Colon (tissue), 2 donors: Measurements from ENCODE around the gene C6orf89.

Experiments
- FAIRE-seq: peaks from 2 replicates; lab custom pipeline; 2012; peaks lifted over from hg19 to GRCh38; lab: Jason Lieb, UNC
- donor health status: control.
- donor health status: control.

The C6orf89 gene

GRCh38 chr6:36885461-36886401, at the start of gene C6orf89:
Gene C6orf89 (plus strand): TSS chr6:36885952. CDS start chr6:36899445, 13,493 bp downstream.
- no peak for FAIRE-seq

- FAIRE-seq, result no peak
These were observed 49.4 kb upstream of the C6orf89 start for GRCh38 chr6:36836111-36837021.

GRCh38 chr6:36837022-36837339, 48.8 kb upstream of the C6orf89 start:
- no peak for FAIRE-seq

GRCh38 chr6:36837686-36838085, 48.1 kb upstream of the C6orf89 start:
- no peak for FAIRE-seq

GRCh38 chr6:36838896-36839748, 46.6 kb upstream of the C6orf89 start, which contains the start of gene CPNE5:
Gene CPNE5 (minus strand): TSS chr6:36839444. CDS start chr6:36839377, 67 bp downstream.
- FAIRE-seq, result no peak

- no peak for FAIRE-seq
These were observed 45.9 kb upstream of the C6orf89 start for GRCh38 chr6:36839749-36840431.

- FAIRE-seq, result no peak
These were observed 45.0 kb upstream of the C6orf89 start for GRCh38 chr6:36840432-36841403.

GRCh38 chr6:36841756-36842155, 44.0 kb upstream of the C6orf89 start:
- FAIRE-seq, result no peak

- no peak for FAIRE-seq
These were observed 42.6 kb upstream of the C6orf89 start for GRCh38 chr6:36843170-36843569.

GRCh38 chr6:36844232-36845170, 41.3 kb upstream of the C6orf89 start:
- no peak for FAIRE-seq

GRCh38 chr6:36845233-36845632, 40.5 kb upstream of the C6orf89 start:
- FAIRE-seq, result no peak

GRCh38 chr6:36847152-36847551, 38.6 kb upstream of the C6orf89 start:
- FAIRE-seq, result no peak

- FAIRE-seq, result no peak
These were observed 37.8 kb upstream of the C6orf89 start for GRCh38 chr6:36847991-36848390.

- no peak for FAIRE-seq
These were observed 36.9 kb upstream of the C6orf89 start for GRCh38 chr6:36848658-36849441.

- no peak for FAIRE-seq
These were observed 35.7 kb upstream of the C6orf89 start for GRCh38 chr6:36850021-36850420.

- no peak for FAIRE-seq
These were observed 34.6 kb upstream of the C6orf89 start for GRCh38 chr6:36851149-36851614.

- no peak for FAIRE-seq
These were observed 34.1 kb upstream of the C6orf89 start for GRCh38 chr6:36851626-36852025.
